ENCODE data around the gene ZNF230.
A peak's percentile ranks its signal among the peaks of the same experiment; 100 is the strongest.

Gene ZNF230

GRCh38 chr19:43983544-43983911 is 19.2 kb upstream of the ZNF230 start:
- peak overlapping the region; percentile 25 for H3K4me3 ChIP-seq (ENCODE audit: control insufficient read depth, low read depth, low read length)
- TF ChIP-seq CTCF (conservative IDR thresholded peaks at IDR 0.05; ENCODE audit: control insufficient read depth, insufficient read depth, low read depth, low read length) = no peak
- no peak for DNase-seq (ENCODE audit: low read depth)

GRCh38 chr19:43983912-43984686 is 18.7 kb upstream of the ZNF230 start, which contains the start of gene ZNF155:
Gene ZNF155, plus strand, starts transcription at chr19:43984188. Its CDS starts 4,356 bp downstream, at chr19:43988544.
- peak; percentile 97 for DNase-seq (ENCODE audit: low read depth)
- H3K4me3 ChIP-seq (ENCODE audit: control insufficient read depth, low read depth, low read length) = peak within 1 kb of the TSS; percentile 98
- TF ChIP-seq CTCF (conservative IDR thresholded peaks at IDR 0.05; ENCODE audit: control insufficient read depth, insufficient read depth, low read depth, low read length) = no peak

GRCh38 chr19:43984687-43985000 is 18.1 kb upstream of the ZNF230 start:
- no peak for TF ChIP-seq CTCF (conservative IDR thresholded peaks at IDR 0.05; ENCODE audit: control insufficient read depth, insufficient read depth, low read depth, low read length)
- H3K4me3 ChIP-seq (ENCODE audit: control insufficient read depth, low read depth, low read length) = peak overlapping the region; percentile 98
- no peak for DNase-seq (ENCODE audit: low read depth)

- no peak overlapping the region for H3K4me3 ChIP-seq (ENCODE audit: control insufficient read depth, low read depth, low read length)
- TF ChIP-seq CTCF (conservative IDR thresholded peaks at IDR 0.05; ENCODE audit: control insufficient read depth, insufficient read depth, low read depth, low read length) = no peak
- DNase-seq (ENCODE audit: low read depth) = peak; percentile 68
Observed at GRCh38 chr19:43997631-43998290, 5.0 kb upstream of the ZNF230 start.

- TF ChIP-seq CTCF (conservative IDR thresholded peaks at IDR 0.05; ENCODE audit: control insufficient read depth, insufficient read depth, low read depth, low read length) = no peak
- no peak for DNase-seq (ENCODE audit: low read depth)
Observed at GRCh38 chr19:44002212-44002565, 568 bp upstream of the ZNF230 start.

GRCh38 chr19:44003461-44004009 is 778 bp downstream of the ZNF230 start:
- no peak for TF ChIP-seq CTCF (conservative IDR thresholded peaks at IDR 0.05; ENCODE audit: control insufficient read depth, insufficient read depth, low read depth, low read length)
- peak; percentile 14 for DNase-seq (ENCODE audit: low read depth)
- peak overlapping the region; percentile 80 for H3K4me3 ChIP-seq (ENCODE audit: control insufficient read depth, low read depth, low read length)

More at GRCh38 chr19:44002212-44002565, 568 bp upstream of the ZNF230 start:
- H3K4me3 ChIP-seq (ENCODE audit: control insufficient read depth, low read depth, low read length) = peak overlapping the region; percentile 80
